Measurements from ENCODE around the gene USP34.
"Not testable (repeated sequence)": the region's sequence is repeated elsewhere in the genome, so short reads cannot be mapped to it uniquely, and the experiment has no call there.

Gene USP34

GRCh38 chr2:61165946-61166345, 304.9 kb downstream of the USP34 start:
- no peak overlapping the region for H2AFZ ChIP-seq (ENCODE audit: low read depth, low read length, severe bottlenecking)

DNA sequence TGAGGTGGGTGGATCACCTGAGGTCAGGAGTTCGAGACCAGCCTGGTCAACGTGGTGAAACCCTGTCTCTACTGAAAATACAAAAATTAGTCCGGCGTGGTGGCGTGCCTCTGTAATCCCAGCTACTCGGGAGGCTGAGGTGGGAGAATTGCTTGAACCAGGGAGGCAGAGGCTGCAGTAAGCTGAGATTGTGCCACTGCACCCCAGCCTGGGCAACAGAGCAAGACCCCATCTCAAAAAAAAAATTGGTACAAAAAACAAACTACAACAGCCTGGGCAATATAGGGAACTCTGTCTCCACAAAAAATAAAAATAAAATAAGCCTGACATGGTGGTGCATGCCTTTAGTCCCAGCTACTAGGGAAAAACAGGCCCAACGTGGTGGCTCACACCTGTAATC, 305.8 kb downstream of the USP34 start:
- H3K4me3 ChIP-seq (ENCODE audit: insufficient read depth, low read length, poor library complexity, severe bottlenecking); H3K4me2 ChIP-seq (ENCODE audit: low read depth, low read length, poor library complexity, severe bottlenecking); H3F3A ChIP-seq (ENCODE audit: insufficient read depth); H3K9me2 ChIP-seq (replicated peaks; ENCODE audit: insufficient read depth, low read length); H4K20me1 ChIP-seq (ENCODE audit: low read depth, low read length); H2AFZ ChIP-seq (ENCODE audit: low read depth, low read length, severe bottlenecking); H3K27me3 ChIP-seq (ENCODE audit: low read length); H3K9me3 ChIP-seq (ENCODE audit: insufficient read depth, low read length); H3K79me2 ChIP-seq (ENCODE audit: insufficient read depth, low read length); H3K9ac ChIP-seq (ENCODE audit: low read length); H3K27ac ChIP-seq (ENCODE audit: low read depth, low read length); H3K36me3 ChIP-seq (ENCODE audit: low read length): not testable (repeated sequence)

More at GRCh38 chr2:61165946-61166345, 304.9 kb downstream of the USP34 start:
- Histone ChIP-seq H4K20me1 (ENCODE audit: low read depth, low read length) (no peaks in the 10 kb centered on the region), H3K9me3 (ENCODE audit: insufficient read depth, low read length) (no peaks in the 10 kb centered on the region), H3K4me2 (ENCODE audit: low read depth, low read length, poor library complexity, severe bottlenecking) (no peak overlapping the region), H3F3A (ENCODE audit: insufficient read depth) (no peaks in the 10 kb centered on the region), H3K4me3 (ENCODE audit: insufficient read depth, low read length, poor library complexity, severe bottlenecking) (no peak overlapping the region), H3K9ac (ENCODE audit: low read length) (no peak overlapping the region), H3K79me2 (ENCODE audit: insufficient read depth, low read length) (no peaks in the 10 kb centered on the region), H3K36me3 (ENCODE audit: low read length) (0 out of 2 replicates have a peak, but pooled peaks cover 2% of the 10 kb centered on the region), H3K27ac (ENCODE audit: low read depth, low read length) (no peak overlapping the region), H3K27me3 (ENCODE audit: low read length) (no peaks in the 10 kb centered on the region), H3K9me2 (replicated peaks; ENCODE audit: insufficient read depth, low read length) (no peaks in the 10 kb centered on the region)
- no peak for TF ChIP-seq EZH2phosphoT487 (conservative IDR thresholded peaks at IDR 0.05; ENCODE audit: low read length)
- TF ChIP-seq, protein P1, sequence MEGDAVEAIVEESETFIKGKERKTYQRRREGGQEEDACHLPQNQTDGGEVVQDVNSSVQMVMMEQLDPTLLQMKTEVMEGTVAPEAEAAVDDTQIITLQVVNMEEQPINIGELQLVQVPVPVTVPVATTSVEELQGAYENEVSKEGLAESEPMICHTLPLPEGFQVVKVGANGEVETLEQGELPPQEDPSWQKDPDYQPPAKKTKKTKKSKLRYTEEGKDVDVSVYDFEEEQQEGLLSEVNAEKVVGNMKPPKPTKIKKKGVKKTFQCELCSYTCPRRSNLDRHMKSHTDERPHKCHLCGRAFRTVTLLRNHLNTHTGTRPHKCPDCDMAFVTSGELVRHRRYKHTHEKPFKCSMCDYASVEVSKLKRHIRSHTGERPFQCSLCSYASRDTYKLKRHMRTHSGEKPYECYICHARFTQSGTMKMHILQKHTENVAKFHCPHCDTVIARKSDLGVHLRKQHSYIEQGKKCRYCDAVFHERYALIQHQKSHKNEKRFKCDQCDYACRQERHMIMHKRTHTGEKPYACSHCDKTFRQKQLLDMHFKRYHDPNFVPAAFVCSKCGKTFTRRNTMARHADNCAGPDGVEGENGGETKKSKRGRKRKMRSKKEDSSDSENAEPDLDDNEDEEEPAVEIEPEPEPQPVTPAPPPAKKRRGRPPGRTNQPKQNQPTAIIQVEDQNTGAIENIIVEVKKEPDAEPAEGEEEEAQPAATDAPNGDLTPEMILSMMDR (IDR thresholded peaks at IDR 0.05; ENCODE audit: insufficient read depth, low read length, poor library complexity, severe bottlenecking) = no peak

DNA sequence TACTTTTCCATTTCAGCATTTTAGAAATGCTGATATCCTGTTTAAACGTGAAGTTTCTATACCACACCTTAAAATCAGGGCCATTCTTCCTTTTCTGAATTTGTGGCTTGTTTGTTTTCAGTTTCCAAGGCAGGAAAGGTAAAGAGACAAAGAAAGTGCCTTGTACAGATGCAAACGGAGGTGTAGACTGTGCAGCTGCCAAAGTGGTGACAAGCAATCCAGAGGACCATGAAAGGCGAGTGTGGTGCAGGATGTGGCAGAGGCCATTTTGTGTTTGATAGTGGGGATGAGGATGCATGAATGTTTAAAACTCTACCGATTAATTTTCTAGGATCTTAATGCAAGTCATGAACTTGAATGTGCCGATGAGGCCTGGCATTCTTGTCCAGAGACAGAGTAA, 308.2 kb downstream of the USP34 start:
- no peaks in the 10 kb centered on the region for H3F3A ChIP-seq (ENCODE audit: insufficient read depth)

GRCh38 chr2:61161888-61162287, 309.0 kb downstream of the USP34 start, which contains the start of gene C2orf74:
TSS of gene C2orf74 (plus strand) at chr2:61162188. CDS start at chr2:61162515, 327 bp downstream.
- Histone ChIP-seq H3F3A (ENCODE audit: insufficient read depth) (no peaks in the 10 kb centered on the region), H3K9ac (ENCODE audit: low read length) (no peak within 1 kb of the TSS), H3K9me2 (replicated peaks; ENCODE audit: insufficient read depth, low read length) (no peaks in the 10 kb centered on the region), H3K4me2 (ENCODE audit: low read depth, low read length, poor library complexity, severe bottlenecking) (no peak within 1 kb of the TSS), H3K27ac (ENCODE audit: low read depth, low read length) (no peak within 1 kb of the TSS), H3K27me3 (ENCODE audit: low read length) (no peaks in the 10 kb centered on the region), H3K4me3 (ENCODE audit: insufficient read depth, low read length, poor library complexity, severe bottlenecking) (no peak within 1 kb of the TSS), H4K20me1 (ENCODE audit: low read depth, low read length) (no peaks in the 10 kb centered on the region), H3K9me3 (ENCODE audit: insufficient read depth, low read length) (no peaks in the 10 kb centered on the region), H3K36me3 (ENCODE audit: low read length) (0 out of 2 replicates have a peak, but pooled peaks cover 2% of the 10 kb centered on the region), H3K79me2 (ENCODE audit: insufficient read depth, low read length) (no peaks in the 10 kb centered on the region), H2AFZ (ENCODE audit: low read depth, low read length, severe bottlenecking) (no peak within 1 kb of the TSS)
- TF ChIP-seq EZH2phosphoT487 (conservative IDR thresholded peaks at IDR 0.05; ENCODE audit: low read length) = no peak
- TF ChIP-seq, protein P1 (IDR thresholded peaks at IDR 0.05; ENCODE audit: insufficient read depth, low read length, poor library complexity, severe bottlenecking) = no peak

More for the DNA sequence above, 308.2 kb downstream of the USP34 start:
- no peak overlapping the region for H3K4me3 ChIP-seq (ENCODE audit: insufficient read depth, low read length, poor library complexity, severe bottlenecking)
- H4K20me1 ChIP-seq (ENCODE audit: low read depth, low read length) = no peaks in the 10 kb centered on the region
- H3K9me3 ChIP-seq (ENCODE audit: insufficient read depth, low read length) = no peaks in the 10 kb centered on the region
- H3K9ac ChIP-seq (ENCODE audit: low read length) = no peak overlapping the region
- no peaks in the 10 kb centered on the region for H3K79me2 ChIP-seq (ENCODE audit: insufficient read depth, low read length)
- H3K27ac ChIP-seq (ENCODE audit: low read depth, low read length) = no peak overlapping the region
- 0 out of 2 replicates have a peak, but pooled peaks cover 2% of the 10 kb centered on the region for H3K36me3 ChIP-seq (ENCODE audit: low read length)
- no peak overlapping the region for H3K4me2 ChIP-seq (ENCODE audit: low read depth, low read length, poor library complexity, severe bottlenecking)
- no peaks in the 10 kb centered on the region for H3K27me3 ChIP-seq (ENCODE audit: low read length)
- no peak for TF ChIP-seq EZH2phosphoT487 (conservative IDR thresholded peaks at IDR 0.05; ENCODE audit: low read length)
- TF ChIP-seq, protein P1 (IDR thresholded peaks at IDR 0.05; ENCODE audit: insufficient read depth, low read length, poor library complexity, severe bottlenecking) = no peak
- H2AFZ ChIP-seq (ENCODE audit: low read depth, low read length, severe bottlenecking) = no peak overlapping the region
- H3K9me2 ChIP-seq (replicated peaks; ENCODE audit: insufficient read depth, low read length) = no peaks in the 10 kb centered on the region

Data from SU-DHL-6 (cell line).